K562 (cell line): ENCODE data around the gene SCAMP3. TPM values are rescaled to one million over a fixed set of nuclear protein-coding genes. Genes with fewer than 3 reads are reported as not detected.

Experiments
- ARID1B ChIP-seq: fragments of 450-650 bp; IDR thresholded peaks from 2 replicates; pipeline ENCODE4 v1.6.1; 2016; ENCODE audit warnings: antibody characterized with exemption, mild to moderate bottlenecking, inconsistent platforms
- CBX3 ChIP-seq, 2 experiments: IDR thresholded peaks; 1 replicate in 1 of 2; 2 replicates in 1 of 2; pipeline ENCODE4 v1.6.1; 2012; ENCODE audit warnings: inconsistent platforms in 2 of 2, low read length in 2 of 2, borderline replicate concordance in 1 of 2, control low read depth in 1 of 2
- EP400 ChIP-seq: fragments of 450-650 bp; IDR thresholded peaks from 2 replicates; pipeline ENCODE4 v1.6.1; 2017; ENCODE audit warnings: antibody characterized with exemption, mild to moderate bottlenecking, moderate library complexity
- JUNB ChIP-seq: fragments of 450-650 bp; formaldehyde crosslinking; conservative IDR thresholded peaks from 2 replicates; pipeline ENCODE4 v1.4.0; 2020; ENCODE audit warnings: mild to moderate bottlenecking
- TAF15 ChIP-seq: fragments of 200-400 bp; formaldehyde crosslinking; IDR thresholded peaks from 2 replicates; pipeline ENCODE4 v1.6.1; 2017; ENCODE audit warnings: mild to moderate bottlenecking, low read depth, low read length, moderate library complexity
- U2AF1 ChIP-seq: fragments of 200-400 bp; formaldehyde crosslinking; optimal IDR thresholded peaks from 2 replicates; pipeline ENCODE3; 2017; ENCODE audit warnings: mild to moderate bottlenecking, low read depth, low read length, moderate library complexity
- ZNF197 ChIP-seq: fragments of 200-800 bp; sonication (Bioruptor generic); IDR thresholded peaks from 2 replicates; pipeline ENCODE4 v1.6.1; 2016; ENCODE audit warnings: low read depth, missing genetic modification characterization, missing compliant biosample characterization
- ZNF253 ChIP-seq: fragments of 250-450 bp; sonication (Bioruptor Pico); conservative IDR thresholded peaks from 2 replicates; pipeline ENCODE4 v1.6.1; 2021; ENCODE audit warnings: mild to moderate bottlenecking
- polyA plus RNA-seq, 8 experiments: library from polyadenylated mRNA; depleted of rRNA in 4 of 8; stranded (reverse) in 5 of 8; unstranded in 3 of 8; fragments of >200 nt; fragmentation: Nextera tagmentation in 2 of 8; fragmentation: Illumina TruSeq in 1 of 8; extraction: Ambion mirVana in 2 of 8; extraction: Trizol in 1 of 8; gene quantifications; 2 replicates each; pipeline versions ENCODE4 v1.2.1 to v1.2.3, GENCODE V29; 2011 to 2014; ENCODE audit warnings: inconsistent platforms in 1 of 8, missing spikeins in 1 of 8
- total RNA-seq, 7 experiments: library from RNA; depleted of rRNA in 6 of 7; stranded (reverse); fragments of >200 nt in 6 of 7; fragmentation: Illumina TruSeq in 2 of 7; extraction: Trizol in 2 of 7; gene quantifications; 2 replicates each; pipeline versions ENCODE4 v1.2.1 to v1.2.3, GENCODE V29; 2011 to 2021; ENCODE audit warnings: low replicate concordance in 1 of 7
- TF ChIP-seq, protein P1 (sequence below): fragments of 450-650 bp; IDR thresholded peaks from 2 replicates; pipeline ENCODE4 v1.6.1; 2017; ENCODE audit warnings: antibody characterized with exemption, mild to moderate bottlenecking
- TF ChIP-seq, protein P2 (sequence below), 2 experiments: fragments of 450-650 bp; IDR thresholded peaks; 2 replicates each; pipeline ENCODE4 v1.6.1; 2018; ENCODE audit warnings: mild to moderate bottlenecking in 2 of 2, low read depth in 1 of 2; ENCODE audit not compliant: partially characterized antibody in 2 of 2
- TF ChIP-seq, protein P3 (sequence below): sonication (generic); formaldehyde crosslinking; IDR thresholded peaks from 2 replicates; pipeline ENCODE4 v1.4.0; 2020; ENCODE audit warnings: mild to moderate bottlenecking, missing genetic modification reagents
- TF ChIP-seq, protein P4 (sequence below): sonication (generic); formaldehyde crosslinking; IDR thresholded peaks from 2 replicates; pipeline ENCODE4 v1.8.1; 2023; ENCODE audit warnings: mild to moderate bottlenecking, missing genetic modification reagents, moderate library complexity

Gene SCAMP3
- total and polyA plus RNA-seq, 9 of the 15 experiments (the other 6 are each of a cell fraction or from before 2014, with no cell fraction given): 14.2 to 131 (median 86.1) TPM

DNA sequence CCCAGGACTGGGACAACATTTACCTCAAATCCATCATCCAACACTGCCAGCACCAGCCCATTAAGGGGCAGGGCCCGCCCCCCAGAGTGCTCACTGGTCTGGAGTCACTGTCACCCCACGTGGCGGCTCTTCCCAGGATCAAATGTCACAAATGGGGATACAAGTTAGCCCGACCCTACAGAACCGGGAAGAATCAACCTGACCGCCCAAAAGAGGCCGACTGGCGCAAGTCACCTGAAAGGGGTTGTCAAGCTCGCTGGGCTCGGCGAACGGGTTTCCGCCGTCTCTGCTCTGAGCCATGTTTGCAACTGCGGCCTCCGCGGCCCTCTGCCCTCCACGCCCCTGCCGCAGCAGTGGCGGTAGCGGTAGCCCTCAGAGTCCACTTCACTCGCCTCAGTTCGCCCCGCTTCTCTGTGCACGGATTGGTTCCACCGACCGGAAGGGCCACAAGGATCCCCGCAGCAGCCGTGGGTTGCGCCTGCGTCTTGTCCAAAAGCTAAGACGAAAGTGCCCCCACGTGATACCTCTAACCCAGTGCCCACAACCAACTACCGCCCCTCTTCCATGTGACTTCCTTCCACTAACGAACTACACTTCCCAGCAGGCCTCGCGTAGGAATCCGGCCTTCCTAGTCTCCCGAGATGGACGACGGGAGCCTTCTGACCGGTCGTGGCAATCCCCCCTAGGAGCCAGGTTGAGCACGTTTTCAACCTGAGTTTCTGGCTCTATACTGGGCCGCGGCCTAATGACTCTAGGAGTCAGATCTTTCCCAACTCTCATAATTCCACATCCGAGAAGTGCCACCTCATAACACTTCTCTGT is at the start of gene SCAMP3 (continued):
- TF ChIP-seq TAF15 (peak; percentile 65; the same call in 1 of the 2 replicates), ARID1B (peak; percentile 40; the same call in 1 of the 2 replicates), U2AF1 (no peak), ZNF197 (CRISPR knock-in tag) (no peak), EP400 (peak; percentile 90), JUNB (CRISPR knock-in tag) (no peak; the same call in 1 of the 2 replicates), CBX3 (IDR thresholded peaks at IDR 0.05; ENCODE audit: borderline replicate concordance in 1 of 2, low read length in 2 of 2) (peak in 1 of 2 experiments; percentile 51; a peak in 1 of 3 replicates), ZNF253 (0 out of 2 replicates have a peak, but pooled peaks have one; percentile 43)
- TF ChIP-seq, protein P1, sequence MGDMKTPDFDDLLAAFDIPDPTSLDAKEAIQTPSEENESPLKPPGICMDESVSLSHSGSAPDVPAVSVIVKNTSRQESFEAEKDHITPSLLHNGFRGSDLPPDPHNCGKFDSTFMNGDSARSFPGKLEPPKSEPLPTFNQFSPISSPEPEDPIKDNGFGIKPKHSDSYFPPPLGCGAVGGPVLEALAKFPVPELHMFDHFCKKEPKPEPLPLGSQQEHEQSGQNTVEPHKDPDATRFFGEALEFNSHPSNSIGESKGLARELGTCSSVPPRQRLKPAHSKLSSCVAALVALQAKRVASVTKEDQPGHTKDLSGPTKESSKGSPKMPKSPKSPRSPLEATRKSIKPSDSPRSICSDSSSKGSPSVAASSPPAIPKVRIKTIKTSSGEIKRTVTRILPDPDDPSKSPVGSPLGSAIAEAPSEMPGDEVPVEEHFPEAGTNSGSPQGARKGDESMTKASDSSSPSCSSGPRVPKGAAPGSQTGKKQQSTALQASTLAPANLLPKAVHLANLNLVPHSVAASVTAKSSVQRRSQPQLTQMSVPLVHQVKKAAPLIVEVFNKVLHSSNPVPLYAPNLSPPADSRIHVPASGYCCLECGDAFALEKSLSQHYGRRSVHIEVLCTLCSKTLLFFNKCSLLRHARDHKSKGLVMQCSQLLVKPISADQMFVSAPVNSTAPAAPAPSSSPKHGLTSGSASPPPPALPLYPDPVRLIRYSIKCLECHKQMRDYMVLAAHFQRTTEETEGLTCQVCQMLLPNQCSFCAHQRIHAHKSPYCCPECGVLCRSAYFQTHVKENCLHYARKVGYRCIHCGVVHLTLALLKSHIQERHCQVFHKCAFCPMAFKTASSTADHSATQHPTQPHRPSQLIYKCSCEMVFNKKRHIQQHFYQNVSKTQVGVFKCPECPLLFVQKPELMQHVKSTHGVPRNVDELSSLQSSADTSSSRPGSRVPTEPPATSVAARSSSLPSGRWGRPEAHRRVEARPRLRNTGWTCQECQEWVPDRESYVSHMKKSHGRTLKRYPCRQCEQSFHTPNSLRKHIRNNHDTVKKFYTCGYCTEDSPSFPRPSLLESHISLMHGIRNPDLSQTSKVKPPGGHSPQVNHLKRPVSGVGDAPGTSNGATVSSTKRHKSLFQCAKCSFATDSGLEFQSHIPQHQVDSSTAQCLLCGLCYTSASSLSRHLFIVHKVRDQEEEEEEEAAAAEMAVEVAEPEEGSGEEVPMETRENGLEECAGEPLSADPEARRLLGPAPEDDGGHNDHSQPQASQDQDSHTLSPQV: peak; percentile 57; the same call in 1 of the 2 replicates
- TF ChIP-seq, protein P2, sequence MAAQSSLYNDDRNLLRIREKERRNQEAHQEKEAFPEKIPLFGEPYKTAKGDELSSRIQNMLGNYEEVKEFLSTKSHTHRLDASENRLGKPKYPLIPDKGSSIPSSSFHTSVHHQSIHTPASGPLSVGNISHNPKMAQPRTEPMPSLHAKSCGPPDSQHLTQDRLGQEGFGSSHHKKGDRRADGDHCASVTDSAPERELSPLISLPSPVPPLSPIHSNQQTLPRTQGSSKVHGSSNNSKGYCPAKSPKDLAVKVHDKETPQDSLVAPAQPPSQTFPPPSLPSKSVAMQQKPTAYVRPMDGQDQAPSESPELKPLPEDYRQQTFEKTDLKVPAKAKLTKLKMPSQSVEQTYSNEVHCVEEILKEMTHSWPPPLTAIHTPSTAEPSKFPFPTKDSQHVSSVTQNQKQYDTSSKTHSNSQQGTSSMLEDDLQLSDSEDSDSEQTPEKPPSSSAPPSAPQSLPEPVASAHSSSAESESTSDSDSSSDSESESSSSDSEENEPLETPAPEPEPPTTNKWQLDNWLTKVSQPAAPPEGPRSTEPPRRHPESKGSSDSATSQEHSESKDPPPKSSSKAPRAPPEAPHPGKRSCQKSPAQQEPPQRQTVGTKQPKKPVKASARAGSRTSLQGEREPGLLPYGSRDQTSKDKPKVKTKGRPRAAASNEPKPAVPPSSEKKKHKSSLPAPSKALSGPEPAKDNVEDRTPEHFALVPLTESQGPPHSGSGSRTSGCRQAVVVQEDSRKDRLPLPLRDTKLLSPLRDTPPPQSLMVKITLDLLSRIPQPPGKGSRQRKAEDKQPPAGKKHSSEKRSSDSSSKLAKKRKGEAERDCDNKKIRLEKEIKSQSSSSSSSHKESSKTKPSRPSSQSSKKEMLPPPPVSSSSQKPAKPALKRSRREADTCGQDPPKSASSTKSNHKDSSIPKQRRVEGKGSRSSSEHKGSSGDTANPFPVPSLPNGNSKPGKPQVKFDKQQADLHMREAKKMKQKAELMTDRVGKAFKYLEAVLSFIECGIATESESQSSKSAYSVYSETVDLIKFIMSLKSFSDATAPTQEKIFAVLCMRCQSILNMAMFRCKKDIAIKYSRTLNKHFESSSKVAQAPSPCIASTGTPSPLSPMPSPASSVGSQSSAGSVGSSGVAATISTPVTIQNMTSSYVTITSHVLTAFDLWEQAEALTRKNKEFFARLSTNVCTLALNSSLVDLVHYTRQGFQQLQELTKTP (IDR thresholded peaks at IDR 0.05; ENCODE audit: low read depth in 1 of 2, partially characterized antibody in 2 of 2): peak in 1 of 2 experiments; percentile 95
- TF ChIP-seq, protein P3, sequence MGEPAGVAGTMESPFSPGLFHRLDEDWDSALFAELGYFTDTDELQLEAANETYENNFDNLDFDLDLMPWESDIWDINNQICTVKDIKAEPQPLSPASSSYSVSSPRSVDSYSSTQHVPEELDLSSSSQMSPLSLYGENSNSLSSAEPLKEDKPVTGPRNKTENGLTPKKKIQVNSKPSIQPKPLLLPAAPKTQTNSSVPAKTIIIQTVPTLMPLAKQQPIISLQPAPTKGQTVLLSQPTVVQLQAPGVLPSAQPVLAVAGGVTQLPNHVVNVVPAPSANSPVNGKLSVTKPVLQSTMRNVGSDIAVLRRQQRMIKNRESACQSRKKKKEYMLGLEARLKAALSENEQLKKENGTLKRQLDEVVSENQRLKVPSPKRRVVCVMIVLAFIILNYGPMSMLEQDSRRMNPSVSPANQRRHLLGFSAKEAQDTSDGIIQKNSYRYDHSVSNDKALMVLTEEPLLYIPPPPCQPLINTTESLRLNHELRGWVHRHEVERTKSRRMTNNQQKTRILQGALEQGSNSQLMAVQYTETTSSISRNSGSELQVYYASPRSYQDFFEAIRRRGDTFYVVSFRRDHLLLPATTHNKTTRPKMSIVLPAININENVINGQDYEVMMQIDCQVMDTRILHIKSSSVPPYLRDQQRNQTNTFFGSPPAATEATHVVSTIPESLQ (CRISPR knock-in tag): no peak
- TF ChIP-seq, protein P4, sequence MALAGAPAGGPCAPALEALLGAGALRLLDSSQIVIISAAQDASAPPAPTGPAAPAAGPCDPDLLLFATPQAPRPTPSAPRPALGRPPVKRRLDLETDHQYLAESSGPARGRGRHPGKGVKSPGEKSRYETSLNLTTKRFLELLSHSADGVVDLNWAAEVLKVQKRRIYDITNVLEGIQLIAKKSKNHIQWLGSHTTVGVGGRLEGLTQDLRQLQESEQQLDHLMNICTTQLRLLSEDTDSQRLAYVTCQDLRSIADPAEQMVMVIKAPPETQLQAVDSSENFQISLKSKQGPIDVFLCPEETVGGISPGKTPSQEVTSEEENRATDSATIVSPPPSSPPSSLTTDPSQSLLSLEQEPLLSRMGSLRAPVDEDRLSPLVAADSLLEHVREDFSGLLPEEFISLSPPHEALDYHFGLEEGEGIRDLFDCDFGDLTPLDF (CRISPR knock-in tag): no peak
